HG02610 (cell line): Measurements from ENCODE around the gene KCND3.

Experiments used
- ATAC-seq: cut with Tn5 transposase; IDR thresholded peaks from one replicate; pipeline ENCODE4 v1.9.1; 2021; ENCODE audit warnings: mild to moderate bottlenecking, moderate library complexity; ENCODE audit not compliant: unreplicated experiment

KCND3 gene

GRCh38 chr1:111921948-111922347 is 67.5 kb downstream of the KCND3 start:
- no peak for ATAC-seq

GRCh38 chr1:111920221-111921024 is 69.0 kb downstream of the KCND3 start:
- no peak for ATAC-seq

GRCh38 chr1:111911776-111912515 is 77.5 kb downstream of the KCND3 start:
- ATAC-seq: no peak

- no peak for ATAC-seq
Observed at GRCh38 chr1:111911061-111911460, 78.4 kb downstream of the KCND3 start.

GRCh38 chr1:111909030-111909429 is 80.4 kb downstream of the KCND3 start:
- ATAC-seq: no peak

GRCh38 chr1:111908011-111908621 is 81.4 kb downstream of the KCND3 start:
- ATAC-seq: no peak

- no peak for ATAC-seq
Observed at GRCh38 chr1:111907321-111907720, 82.1 kb downstream of the KCND3 start.

GRCh38 chr1:111906816-111907215 is 82.7 kb downstream of the KCND3 start:
- ATAC-seq: no peak

- ATAC-seq: no peak
Observed at GRCh38 chr1:111906111-111906510, 83.4 kb downstream of the KCND3 start.

- no peak for ATAC-seq
Observed at GRCh38 chr1:111904478-111905218, 84.8 kb downstream of the KCND3 start.

GRCh38 chr1:111903871-111904449 is 85.5 kb downstream of the KCND3 start:
- ATAC-seq: no peak

- ATAC-seq: no peak
Observed at GRCh38 chr1:111903148-111903870, 86.2 kb downstream of the KCND3 start.

GRCh38 chr1:111895469-111895868 is 94.0 kb downstream of the KCND3 start:
- no peak for ATAC-seq

GRCh38 chr1:111895017-111895416 is 94.5 kb downstream of the KCND3 start:
- ATAC-seq: no peak

GRCh38 chr1:111894497-111894896 is 95.0 kb downstream of the KCND3 start:
- no peak for ATAC-seq

- ATAC-seq: no peak
Observed at GRCh38 chr1:111891566-111891965, 97.9 kb downstream of the KCND3 start.

- ATAC-seq: no peak
Observed at GRCh38 chr1:111888740-111889376, 100.6 kb downstream of the KCND3 start.

GRCh38 chr1:111887875-111888274 is 101.6 kb downstream of the KCND3 start:
- ATAC-seq: no peak

GRCh38 chr1:111887385-111887784 is 102.1 kb downstream of the KCND3 start:
- no peak for ATAC-seq

GRCh38 chr1:111886741-111887140 is 102.7 kb downstream of the KCND3 start:
- ATAC-seq: no peak
